Natural killer cell (primary cell): ENCODE measurements around the gene MTMR6. TPM values are rescaled to one million over a fixed set of nuclear protein-coding genes. Genes with fewer than 3 reads are reported as not detected.

ENCODE experiments used
- ATAC-seq, 3 donors: fragments of 150-1000 bp in 2 of 3; fragments of 200-7000 bp in 1 of 3; cut with Tn5 transposase; 1 replicate in 1 of 3; 2 replicates in 2 of 3; pipeline ENCODE4 v1.10.0; 2021; ENCODE audit warnings: mild to moderate bottlenecking in 2 of 3, moderate library complexity in 2 of 3
- DNase-seq, 2 donors: peaks; one replicate each; pipeline versions ENCODE4 v3.0.0 to v3.0.0-alpha.2; 2013 to 2021; ENCODE audit warnings: mixed read lengths in 1 of 2
- H3K27ac ChIP-seq: one replicate; pipeline ENCODE4 v1.5.1; 2013; ENCODE audit warnings: mild to moderate bottlenecking, low read length
- H3K27me3 ChIP-seq: one replicate; pipeline ENCODE4 v1.6.1; 2013; ENCODE audit warnings: low read length; ENCODE audit not compliant: control insufficient read depth, insufficient read depth
- H3K36me3 ChIP-seq: one replicate; pipeline ENCODE4 v1.6.1; 2013; ENCODE audit warnings: low read length; ENCODE audit not compliant: control insufficient read depth, insufficient read depth
- H3K4me1 ChIP-seq: one replicate; pipeline ENCODE4 v1.6.1; 2013; ENCODE audit warnings: low read length; ENCODE audit not compliant: control insufficient read depth, insufficient read depth
- H3K4me3 ChIP-seq: one replicate; pipeline ENCODE4 v1.5.1; 2013; ENCODE audit warnings: low read length
- H3K9me3 ChIP-seq: one replicate; pipeline ENCODE4 v1.6.1; 2013; ENCODE audit warnings: low read length; ENCODE audit not compliant: control insufficient read depth, insufficient read depth
- H3K27ac Mint-ChIP-seq, 2 donors: one replicate each; pipeline ENCODE4 v1.8.0; 2022; ENCODE audit warnings: mild to moderate bottlenecking in 2 of 2, mixed read lengths in 2 of 2, moderate library complexity in 1 of 2
- H3K27me3 Mint-ChIP-seq, 2 donors: one replicate each; pipeline ENCODE4 v1.8.0; 2022; ENCODE audit warnings: low read depth in 2 of 2, mixed read lengths in 2 of 2
- H3K36me3 Mint-ChIP-seq: one replicate; pipeline ENCODE4 v1.8.0; 2022; ENCODE audit warnings: mixed read lengths
- H3K4me1 Mint-ChIP-seq, 2 donors: one replicate each; pipeline ENCODE4 v1.8.0; 2022; ENCODE audit warnings: mixed read lengths in 2 of 2
- H3K4me3 Mint-ChIP-seq: one replicate; pipeline ENCODE4 v1.8.0; 2022; ENCODE audit warnings: mild to moderate bottlenecking, moderate library complexity, mixed read lengths
- H3K9me3 Mint-ChIP-seq, 2 donors: one replicate each; pipeline ENCODE4 v1.8.0; 2022; ENCODE audit warnings: mixed read lengths in 2 of 2
- WGBS: methylation state at CpG from one replicate; pipeline ENCODE4 v1.1.7; 2013; ENCODE audit warnings: missing lambda C conversion rate; ENCODE audit not compliant: insufficient coverage; 5-methylcytosine and 5-hydroxymethylcytosine counted together
- intact Hi-C: fragments of 100-400 bp; cut with micrococcal nuclease; formaldehyde crosslinking; loops from one replicate; pipeline ENCODE4 v1.14.2; 2022
- total RNA-seq, 4 donors: library from RNA; stranded (reverse); fragments of 120-200 nt in 1 of 4; gene quantifications; one replicate each; pipeline versions ENCODE4 v1.2.3 to v1.2.4, GENCODE V29; 2013 to 2022
- TF ChIP-seq, protein P1 (sequence below): fragments of 200-600 bp; IDR thresholded peaks from one replicate; pipeline ENCODE4 v1.8.0; 2022; ENCODE audit warnings: antibody characterized with exemption

The MTMR6 gene
- total RNA-seq, 3 donors from 2014 or later (not counting 1 experiment from before 2014, with no cell fraction given), result 16.4 to 18.1 (median 17.3) TPM

DNA sequence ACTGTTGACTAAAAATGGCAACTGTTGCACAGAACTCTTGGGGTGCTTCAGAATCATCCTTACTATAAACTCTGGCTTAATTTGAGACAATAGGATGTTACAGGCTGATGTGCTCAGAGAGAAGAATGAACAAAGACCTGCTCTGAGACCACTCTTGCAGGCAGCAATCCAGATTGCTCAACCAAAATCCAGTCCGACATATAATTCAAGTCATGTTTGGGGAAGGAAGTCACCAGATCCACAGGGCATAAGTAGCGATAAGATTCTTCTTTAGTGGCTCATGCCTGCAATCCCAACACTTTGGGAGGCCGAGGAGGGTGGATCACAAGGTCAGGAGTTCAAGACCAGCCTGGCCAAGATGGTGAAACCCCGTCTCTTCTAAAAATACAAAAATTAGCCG lies 20.6 kb downstream of the MTMR6 start:
- ATAC-seq, result no peak
- Histone ChIP-seq H3K4me1 (no peaks in the 10 kb centered on the region), H3K27ac (no peak overlapping the region), H3K27me3 (no peaks in the 10 kb centered on the region), H3K9me3 (no peaks in the 10 kb centered on the region), H3K4me3 (no peak overlapping the region), H3K36me3 (peaks cover 49% of the 10 kb centered on the region)
- H3K36me3 Mint-ChIP-seq, result peaks cover 17% of the 10 kb centered on the region
- peaks cover 10 to 26% of the 10 kb centered on the region in 2 donors for H3K4me1 Mint-ChIP-seq
- WGBS, result 94% methylated on average over 5 of the region's 5 CpGs
- H3K9me3 Mint-ChIP-seq, result no peaks in the 10 kb centered on the region
- peak overlapping the region in 1 of 2 donors; percentile 4 for H3K27ac Mint-ChIP-seq
- intact Hi-C loops, result no loop called here
- H3K27me3 Mint-ChIP-seq, result no peaks in the 10 kb centered on the region
- no peak overlapping the region for H3K4me3 Mint-ChIP-seq
- TF ChIP-seq, protein P1, sequence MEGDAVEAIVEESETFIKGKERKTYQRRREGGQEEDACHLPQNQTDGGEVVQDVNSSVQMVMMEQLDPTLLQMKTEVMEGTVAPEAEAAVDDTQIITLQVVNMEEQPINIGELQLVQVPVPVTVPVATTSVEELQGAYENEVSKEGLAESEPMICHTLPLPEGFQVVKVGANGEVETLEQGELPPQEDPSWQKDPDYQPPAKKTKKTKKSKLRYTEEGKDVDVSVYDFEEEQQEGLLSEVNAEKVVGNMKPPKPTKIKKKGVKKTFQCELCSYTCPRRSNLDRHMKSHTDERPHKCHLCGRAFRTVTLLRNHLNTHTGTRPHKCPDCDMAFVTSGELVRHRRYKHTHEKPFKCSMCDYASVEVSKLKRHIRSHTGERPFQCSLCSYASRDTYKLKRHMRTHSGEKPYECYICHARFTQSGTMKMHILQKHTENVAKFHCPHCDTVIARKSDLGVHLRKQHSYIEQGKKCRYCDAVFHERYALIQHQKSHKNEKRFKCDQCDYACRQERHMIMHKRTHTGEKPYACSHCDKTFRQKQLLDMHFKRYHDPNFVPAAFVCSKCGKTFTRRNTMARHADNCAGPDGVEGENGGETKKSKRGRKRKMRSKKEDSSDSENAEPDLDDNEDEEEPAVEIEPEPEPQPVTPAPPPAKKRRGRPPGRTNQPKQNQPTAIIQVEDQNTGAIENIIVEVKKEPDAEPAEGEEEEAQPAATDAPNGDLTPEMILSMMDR, result no peak
- no peak for DNase-seq

DNA sequence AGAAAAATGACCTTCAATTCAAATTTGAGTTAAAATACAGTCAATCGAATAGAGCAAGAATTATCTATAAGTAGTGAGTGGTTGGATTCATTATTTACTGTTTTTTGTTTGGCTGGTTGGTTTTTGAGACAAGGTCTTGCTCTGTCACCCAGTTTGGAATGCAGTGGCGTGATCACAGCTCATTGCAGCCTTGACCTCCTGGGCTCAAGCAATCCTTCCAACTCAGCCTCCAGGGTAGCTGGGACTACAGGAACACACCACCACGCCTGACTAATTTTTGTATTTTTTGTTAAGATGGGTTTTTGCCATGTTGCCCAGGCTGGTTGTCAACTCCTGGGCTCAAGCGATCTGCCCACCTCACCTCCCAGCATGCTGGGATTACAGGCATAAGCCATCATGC lies 25.0 kb downstream of the MTMR6 start:
- 94% methylated on average over 3 of the region's 4 CpGs for WGBS
- H3K27ac Mint-ChIP-seq, result no peak overlapping the region
- TF ChIP-seq, protein P1, result no peak
- peaks cover 70% of the 10 kb centered on the region for H3K36me3 ChIP-seq
- H3K4me3 Mint-ChIP-seq, result no peak overlapping the region
- no peaks in the 10 kb centered on the region for H3K4me1 ChIP-seq
- no peaks in the 10 kb centered on the region for H3K9me3 Mint-ChIP-seq
- no peak for DNase-seq
- intact Hi-C loops, result no loop called here
- no peak overlapping the region for H3K4me3 ChIP-seq
- H3K27me3 Mint-ChIP-seq, result no peaks in the 10 kb centered on the region
- ATAC-seq, result no peak
- H3K4me1 Mint-ChIP-seq, result peaks cover 0 to 2% of the 10 kb centered on the region in 2 donors
- H3K27ac ChIP-seq, result no peak overlapping the region
- H3K27me3 ChIP-seq, result no peaks in the 10 kb centered on the region
- no peaks in the 10 kb centered on the region for H3K9me3 ChIP-seq
- H3K36me3 Mint-ChIP-seq, result peaks cover 23% of the 10 kb centered on the region

DNA sequence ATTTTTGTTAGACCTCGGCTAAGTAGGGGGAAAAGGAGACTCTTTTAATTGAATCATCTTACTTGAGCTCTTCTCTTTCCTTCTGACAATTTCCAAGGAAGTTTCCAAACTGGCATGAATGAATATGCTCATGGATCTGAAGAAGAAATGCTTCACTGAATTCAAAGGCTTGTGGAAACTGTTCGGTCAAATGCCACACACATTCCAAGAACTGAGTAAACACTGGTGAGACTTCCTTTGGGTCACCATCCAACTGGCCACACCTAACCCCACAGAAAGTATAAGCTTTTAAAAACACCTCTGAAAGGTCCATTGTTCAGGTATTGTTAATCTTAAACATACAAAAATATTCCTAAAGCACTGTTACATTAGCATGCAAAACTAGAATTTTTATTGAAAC lies 33.6 kb downstream of the MTMR6 start:
- Mint-ChIP-seq H3K9me3 (no peaks in the 10 kb centered on the region), H3K27me3 (no peaks in the 10 kb centered on the region), H3K4me1 (no peaks in the 10 kb centered on the region), H3K4me3 (no peak overlapping the region), H3K27ac (no peak overlapping the region), H3K36me3 (peaks cover 8% of the 10 kb centered on the region)
- no peak for ATAC-seq
- WGBS, result 95% methylated on average over 1 of the region's 2 CpGs
- H3K27me3 ChIP-seq, result no peaks in the 10 kb centered on the region
- no peak overlapping the region for H3K4me3 ChIP-seq
- DNase-seq, result no peak
- H3K27ac ChIP-seq, result no peak overlapping the region
- H3K36me3 ChIP-seq, result peaks cover 77% of the 10 kb centered on the region
- no peaks in the 10 kb centered on the region for H3K9me3 ChIP-seq
- TF ChIP-seq, protein P1, result no peak
- no peaks in the 10 kb centered on the region for H3K4me1 ChIP-seq
- intact Hi-C loops, result no loop called here

DNA sequence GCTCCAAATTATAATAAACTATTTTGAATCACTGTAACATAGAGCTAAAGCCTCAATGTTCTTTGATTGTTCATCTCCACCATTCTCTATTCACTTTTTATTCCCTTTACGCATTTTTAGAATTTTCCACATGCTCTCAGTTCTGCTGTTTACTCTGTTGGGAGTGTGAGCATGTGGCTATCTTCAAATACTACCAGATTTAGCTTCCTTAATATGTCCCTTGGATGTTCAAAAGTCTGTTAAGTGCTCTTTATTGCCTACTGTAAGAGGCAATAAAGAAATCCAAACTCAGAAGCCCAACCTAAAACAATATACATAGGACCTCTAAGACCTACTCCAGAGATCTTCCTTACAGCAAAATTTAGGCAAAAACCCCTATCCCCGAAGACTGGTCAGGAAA lies 34.5 kb downstream of the MTMR6 start:
- no peaks in the 10 kb centered on the region for H3K9me3 ChIP-seq
- WGBS, result 88% methylated on average over 1 of the region's 2 CpGs
- H3K27me3 ChIP-seq, result no peaks in the 10 kb centered on the region
- Mint-ChIP-seq H3K4me3 (no peak overlapping the region), H3K27me3 (no peaks in the 10 kb centered on the region), H3K9me3 (no peaks in the 10 kb centered on the region), H3K36me3 (peaks cover 8% of the 10 kb centered on the region), H3K4me1 (no peaks in the 10 kb centered on the region), H3K27ac (no peak overlapping the region)
- H3K4me3 ChIP-seq, result no peak overlapping the region
- peaks cover 71% of the 10 kb centered on the region for H3K36me3 ChIP-seq
- H3K4me1 ChIP-seq, result no peaks in the 10 kb centered on the region
- TF ChIP-seq, protein P1, result no peak
- DNase-seq (no peak), ATAC-seq (no peak)
- intact Hi-C loops, result no loop called here
- no peak overlapping the region for H3K27ac ChIP-seq
